ENCODE results near the gene IDUA. TPM values are rescaled to one million over a fixed set of nuclear protein-coding genes. Genes with fewer than 3 reads are reported as not detected.

IDUA gene
- total RNA-seq, 2 donors from 2014 or later = 22.4 to 25.6 TPM

GRCh38 chr4:948101-948935 lies 38.5 kb upstream of the IDUA start:
- Mint-ChIP-seq H3K4me1 (peaks cover 30% of the 10 kb centered on the region), H3K4me3 (no peak overlapping the region), H3K27ac (peak overlapping the region; percentile 88), H3K27me3 (ENCODE audit: insufficient read depth) (no peaks in the 10 kb centered on the region), H3K9me3 (no peaks in the 10 kb centered on the region), H3K36me3 (ENCODE audit: low read depth) (peaks cover under 1% of the 10 kb centered on the region)
- Histone ChIP-seq H3K4me1 (ENCODE audit: control insufficient read depth, insufficient read depth, low read length) (peaks cover 9% of the 10 kb centered on the region), H3K9me3 (ENCODE audit: control insufficient read depth, low read length) (no peaks in the 10 kb centered on the region), H3K4me3 (ENCODE audit: low read length) (no peak overlapping the region), H3K27me3 (ENCODE audit: control insufficient read depth, insufficient read depth, low read length, poor library complexity, severe bottlenecking) (no peaks in the 10 kb centered on the region), H3K36me3 (ENCODE audit: control insufficient read depth, insufficient read depth, low read length) (no peaks in the 10 kb centered on the region), H3K9ac (ENCODE audit: extremely low read depth, low read length, poor library complexity, severe bottlenecking) (no peak overlapping the region), H3K27ac (ENCODE audit: low read depth, low read length) (no peak overlapping the region)
- no peak for TF ChIP-seq CTCF (conservative IDR thresholded peaks at IDR 0.05)
- DNase-seq = peak; percentile 57
- WGBS, 2 experiments (ENCODE audit: insufficient coverage in 1 of 2, insufficient read length in 1 of 2) = 86 to 90% methylated on average over 21 to 33 of the region's 33 CpGs

DNA sequence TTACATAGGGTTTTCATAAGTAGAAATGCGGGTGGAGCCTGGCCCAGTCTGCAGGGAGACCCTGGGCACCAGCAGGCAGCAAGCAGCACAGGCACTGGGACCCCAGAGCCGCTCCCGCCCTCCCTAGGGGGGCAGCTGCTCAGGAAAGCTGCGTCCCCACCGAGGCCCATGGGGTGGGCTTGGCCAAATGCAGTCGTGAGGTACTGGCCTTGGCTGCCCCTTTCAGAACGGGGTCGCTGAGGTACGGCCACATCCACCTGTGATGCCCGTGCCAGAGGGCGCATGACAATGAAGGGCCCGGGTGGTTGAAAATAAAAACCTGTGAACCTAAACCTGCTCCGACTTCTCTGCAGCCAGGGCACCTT lies 37.9 kb upstream of the IDUA start:
- no peaks in the 10 kb centered on the region for H3K27me3 Mint-ChIP-seq (ENCODE audit: insufficient read depth)
- TF ChIP-seq CTCF (conservative IDR thresholded peaks at IDR 0.05) = no peak
- H3K9me3 ChIP-seq (ENCODE audit: control insufficient read depth, low read length) = no peaks in the 10 kb centered on the region
- H3K4me1 ChIP-seq (ENCODE audit: control insufficient read depth, insufficient read depth, low read length) = peaks cover 9% of the 10 kb centered on the region
- H3K9me3 Mint-ChIP-seq = no peaks in the 10 kb centered on the region
- peaks cover 30% of the 10 kb centered on the region for H3K4me1 Mint-ChIP-seq
- 90 to 91% methylated on average over 9 to 13 of the region's 13 CpGs for WGBS, 2 experiments (ENCODE audit: insufficient coverage in 1 of 2, insufficient read length in 1 of 2)
- H3K9ac ChIP-seq (ENCODE audit: extremely low read depth, low read length, poor library complexity, severe bottlenecking) = no peak overlapping the region
- DNase-seq = peak; percentile 39
- H3K27me3 ChIP-seq (ENCODE audit: control insufficient read depth, insufficient read depth, low read length, poor library complexity, severe bottlenecking) = no peaks in the 10 kb centered on the region
- no peak overlapping the region for H3K27ac ChIP-seq (ENCODE audit: low read depth, low read length)
- H3K36me3 Mint-ChIP-seq (ENCODE audit: low read depth) = peaks cover 4% of the 10 kb centered on the region
- no peak overlapping the region for H3K27ac Mint-ChIP-seq
- no peak overlapping the region for H3K4me3 ChIP-seq (ENCODE audit: low read length)
- H3K36me3 ChIP-seq (ENCODE audit: control insufficient read depth, insufficient read depth, low read length) = no peaks in the 10 kb centered on the region
- H3K4me3 Mint-ChIP-seq = no peak overlapping the region

GRCh38 chr4:949656-950055 lies 37.2 kb upstream of the IDUA start:
- no peak overlapping the region for H3K27ac ChIP-seq (ENCODE audit: low read depth, low read length)
- no peak overlapping the region for H3K4me3 ChIP-seq (ENCODE audit: low read length)
- no peak overlapping the region for H3K9ac ChIP-seq (ENCODE audit: extremely low read depth, low read length, poor library complexity, severe bottlenecking)
- Mint-ChIP-seq H3K9me3 (no peaks in the 10 kb centered on the region), H3K27me3 (ENCODE audit: insufficient read depth) (no peaks in the 10 kb centered on the region), H3K27ac (no peak overlapping the region), H3K4me3 (no peak overlapping the region), H3K4me1 (peaks cover 26% of the 10 kb centered on the region), H3K36me3 (ENCODE audit: low read depth) (peaks cover 9% of the 10 kb centered on the region)
- H3K36me3 ChIP-seq (ENCODE audit: control insufficient read depth, insufficient read depth, low read length) = no peaks in the 10 kb centered on the region
- H3K27me3 ChIP-seq (ENCODE audit: control insufficient read depth, insufficient read depth, low read length, poor library complexity, severe bottlenecking) = no peaks in the 10 kb centered on the region
- WGBS, 2 experiments (ENCODE audit: insufficient coverage in 1 of 2, insufficient read length in 1 of 2) = 90 to 94% methylated on average over 13 to 20 of the region's 20 CpGs
- peak; percentile 36 for DNase-seq
- H3K4me1 ChIP-seq (ENCODE audit: control insufficient read depth, insufficient read depth, low read length) = peaks cover 9% of the 10 kb centered on the region
- no peaks in the 10 kb centered on the region for H3K9me3 ChIP-seq (ENCODE audit: control insufficient read depth, low read length)
- no peak for TF ChIP-seq CTCF (conservative IDR thresholded peaks at IDR 0.05)
